Calu3 (cell line): ENCODE data around the gene PSMD3. TPM values are rescaled to one million over a fixed set of nuclear protein-coding genes. Genes with fewer than 3 reads are reported as not detected.

Experiments
- BruUV-seq: library from RNA; stranded (reverse); fragments of 400-500 nt; replicated peaks from 2 replicates; lab custom pipeline; 2021; lab: Mats Ljungman, UMichigan
- CTCF ChIA-PET: fragments of 300-600 bp; sonication (Branson Sonifier 250); formaldehyde crosslinking; loops from one replicate; lab custom pipeline; 2022; ENCODE audit warnings: antibody characterized with exemption; lab: Charles Lee
- DNase-seq: peaks from one replicate; pipeline ENCODE4 v3.0.0; 2022
- H3K27ac Mint-ChIP-seq: one replicate; pipeline ENCODE4 v1.8.0; 2022; ENCODE audit warnings: mixed read lengths; ENCODE audit not compliant: unreplicated experiment
- H3K27me3 Mint-ChIP-seq: one replicate; pipeline ENCODE4 v1.8.0; 2022; ENCODE audit warnings: mixed read lengths; ENCODE audit not compliant: unreplicated experiment
- H3K36me3 Mint-ChIP-seq: one replicate; pipeline ENCODE4 v1.8.0; 2022; ENCODE audit warnings: mild to moderate bottlenecking, moderate library complexity, mixed read lengths; ENCODE audit not compliant: insufficient read depth, unreplicated experiment
- H3K4me1 Mint-ChIP-seq: one replicate; pipeline ENCODE4 v1.8.0; 2022; ENCODE audit warnings: mild to moderate bottlenecking, low read depth, mixed read lengths; ENCODE audit not compliant: unreplicated experiment
- H3K4me3 Mint-ChIP-seq: one replicate; pipeline ENCODE4 v1.8.0; 2022; ENCODE audit warnings: mild to moderate bottlenecking, low read depth, moderate library complexity, mixed read lengths; ENCODE audit not compliant: unreplicated experiment
- H3K9me3 Mint-ChIP-seq: one replicate; pipeline ENCODE4 v1.8.0; 2022; ENCODE audit warnings: low read depth, mixed read lengths; ENCODE audit not compliant: unreplicated experiment
- intact Hi-C: fragments of 100-400 bp; cut with micrococcal nuclease; formaldehyde crosslinking; loops from one replicate; pipeline ENCODE4 v1.10.0; 2022; ENCODE audit not compliant: unreplicated experiment
- total RNA-seq: library from RNA; stranded (reverse); gene quantifications from 2 replicates; pipeline ENCODE4 v1.2.3, GENCODE V29; 2022
- TF ChIP-seq, protein P1 (sequence below): fragments of 200-600 bp; IDR thresholded peaks from one replicate; pipeline ENCODE4 v1.8.0; 2022; ENCODE audit warnings: antibody characterized with exemption; ENCODE audit not compliant: unreplicated experiment

Gene PSMD3
- total RNA-seq, 1 experiment from 2014 or later, result 2,179 TPM

DNA sequence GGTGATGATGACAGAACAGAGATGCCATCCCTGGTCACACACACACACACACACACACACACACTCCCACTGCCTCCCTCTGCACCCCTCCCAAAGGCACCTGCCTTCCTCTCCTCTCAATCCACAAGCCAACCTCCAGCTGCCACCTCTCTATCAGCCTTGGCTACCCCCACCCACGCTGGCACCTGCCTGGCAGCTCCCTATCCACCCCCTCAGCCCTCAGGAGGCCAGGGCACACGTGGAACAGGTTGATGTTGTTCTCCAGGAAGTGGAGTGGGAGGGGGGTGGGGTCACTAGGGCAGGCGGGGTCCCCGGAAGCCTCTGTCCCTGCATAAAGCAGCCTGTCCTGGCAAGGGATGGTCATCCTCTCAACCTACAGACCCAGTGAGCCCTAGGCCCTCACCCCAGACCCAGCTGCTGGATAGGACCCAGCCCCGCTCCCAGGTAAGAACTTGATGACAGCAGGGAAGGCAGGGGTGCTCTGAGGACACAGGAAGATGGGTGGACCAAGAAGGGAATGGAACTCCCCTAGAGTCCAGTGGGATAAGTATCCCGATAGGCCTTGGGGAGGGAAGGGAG is 17.9 kb upstream of the PSMD3 start, which contains the start of gene GSDMA:
TSS of gene GSDMA (plus strand) at position 363 of the 579 bp plus-strand sequence. CDS start 2,684 bp downstream, outside the sequence.
- H3K4me1 Mint-ChIP-seq, result peaks cover 50% of the 10 kb centered on the region
- peaks cover 3% of the 10 kb centered on the region for H3K9me3 Mint-ChIP-seq
- peaks cover 37% of the 10 kb centered on the region for H3K27me3 Mint-ChIP-seq
- CTCF ChIA-PET, result interaction anchor here (0.6 to 109.6 kb wide), 31 partner anchors 4 to 1598 kb away, joined by 3 to 8195 read pairs (median 7); partner anchors contain the start of genes CSF3, ERBB2, GRB7 and GSDMA
- no TSS peak for BruUV-seq
- H3K36me3 Mint-ChIP-seq, result peaks cover 14% of the 10 kb centered on the region
- H3K4me3 Mint-ChIP-seq, result no peak within 1 kb of the TSS
- peak; percentile 90 for DNase-seq
- TF ChIP-seq, protein P1, sequence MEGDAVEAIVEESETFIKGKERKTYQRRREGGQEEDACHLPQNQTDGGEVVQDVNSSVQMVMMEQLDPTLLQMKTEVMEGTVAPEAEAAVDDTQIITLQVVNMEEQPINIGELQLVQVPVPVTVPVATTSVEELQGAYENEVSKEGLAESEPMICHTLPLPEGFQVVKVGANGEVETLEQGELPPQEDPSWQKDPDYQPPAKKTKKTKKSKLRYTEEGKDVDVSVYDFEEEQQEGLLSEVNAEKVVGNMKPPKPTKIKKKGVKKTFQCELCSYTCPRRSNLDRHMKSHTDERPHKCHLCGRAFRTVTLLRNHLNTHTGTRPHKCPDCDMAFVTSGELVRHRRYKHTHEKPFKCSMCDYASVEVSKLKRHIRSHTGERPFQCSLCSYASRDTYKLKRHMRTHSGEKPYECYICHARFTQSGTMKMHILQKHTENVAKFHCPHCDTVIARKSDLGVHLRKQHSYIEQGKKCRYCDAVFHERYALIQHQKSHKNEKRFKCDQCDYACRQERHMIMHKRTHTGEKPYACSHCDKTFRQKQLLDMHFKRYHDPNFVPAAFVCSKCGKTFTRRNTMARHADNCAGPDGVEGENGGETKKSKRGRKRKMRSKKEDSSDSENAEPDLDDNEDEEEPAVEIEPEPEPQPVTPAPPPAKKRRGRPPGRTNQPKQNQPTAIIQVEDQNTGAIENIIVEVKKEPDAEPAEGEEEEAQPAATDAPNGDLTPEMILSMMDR, result no peak
- H3K27ac Mint-ChIP-seq, result peak within 1 kb of the TSS; percentile 0
- intact Hi-C loops, result no loop called here

DNA sequence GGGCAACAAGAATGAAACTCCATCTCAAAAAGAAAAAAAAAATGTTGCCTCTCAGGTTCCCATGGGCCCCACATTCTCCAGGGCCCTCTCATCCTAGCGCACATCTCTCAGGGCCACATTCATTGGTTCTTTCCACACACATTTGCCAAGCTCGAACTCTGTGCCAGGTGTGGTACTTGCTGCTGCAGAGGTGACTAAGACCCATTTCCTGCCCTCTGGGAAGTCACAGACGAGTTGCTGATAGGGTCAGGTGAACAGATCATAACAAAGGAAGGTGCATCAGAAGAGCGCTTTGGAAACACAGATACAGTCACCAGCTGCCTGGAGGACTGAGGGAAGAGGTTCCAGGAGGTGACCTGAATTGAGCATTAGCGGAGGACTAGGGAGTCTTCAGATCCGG is 16.8 kb upstream of the PSMD3 start:
- CTCF ChIA-PET, result interaction anchor here (0.6 to 109.6 kb wide), 25 partner anchors 4 to 1177 kb away, joined by 3 to 8195 read pairs (median 85); partner anchors contain the start of genes CSF3, ERBB2, GRB7 and GSDMA
- intact Hi-C loops, result no loop called here
- TF ChIP-seq, protein P1, result no peak
- peaks cover 32% of the 10 kb centered on the region for H3K27me3 Mint-ChIP-seq
- H3K4me3 Mint-ChIP-seq, result no peak overlapping the region
- H3K4me1 Mint-ChIP-seq, result peaks cover 45% of the 10 kb centered on the region
- peaks cover 3% of the 10 kb centered on the region for H3K9me3 Mint-ChIP-seq
- DNase-seq, result peak; percentile 94
- BruUV-seq, result no TSS peak
- H3K27ac Mint-ChIP-seq, result peak overlapping the region; percentile 0
- peaks cover 17% of the 10 kb centered on the region for H3K36me3 Mint-ChIP-seq

DNA sequence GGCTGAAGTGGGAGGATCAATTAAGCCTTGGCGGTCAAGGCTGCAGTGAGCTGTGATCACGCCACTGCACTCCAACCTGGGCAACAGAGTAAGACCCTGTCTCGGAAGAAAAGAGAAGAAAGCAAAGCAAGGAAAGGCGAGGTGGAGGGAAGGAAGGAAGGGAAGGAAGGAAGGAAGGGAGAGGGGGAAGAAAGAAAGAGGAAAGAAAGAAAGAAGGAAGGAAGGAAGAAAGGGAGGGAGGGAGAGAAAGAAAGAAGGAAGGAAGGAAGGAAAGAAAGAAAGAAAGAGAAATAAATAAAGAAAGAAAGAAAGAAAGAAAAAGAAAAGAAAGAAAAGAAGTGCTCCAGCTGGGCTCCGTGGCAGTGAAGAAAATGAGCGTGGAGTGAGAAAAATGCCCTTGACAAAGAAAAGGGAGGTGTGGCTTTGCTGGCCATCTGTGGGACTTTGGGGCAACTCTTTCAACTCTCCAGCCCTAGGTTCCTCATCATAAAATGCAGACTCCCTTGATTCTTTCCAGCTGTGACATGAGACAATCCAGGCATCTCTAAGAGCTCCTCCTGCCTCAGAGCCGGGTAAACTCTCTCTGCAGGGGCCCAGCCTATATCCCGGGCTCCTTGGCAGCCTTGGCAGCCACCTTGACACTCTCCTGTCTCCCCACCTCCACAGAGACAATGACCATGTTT is 15.4 kb upstream of the PSMD3 start:
- peaks cover 21% of the 10 kb centered on the region for H3K36me3 Mint-ChIP-seq
- H3K9me3 Mint-ChIP-seq, result peaks cover 3% of the 10 kb centered on the region
- CTCF ChIA-PET, result interaction anchor here (0.5 to 109.6 kb wide), 27 partner anchors 3 to 498 kb away, joined by 3 to 8195 read pairs (median 28); partner anchors contain the start of genes CSF3, ERBB2, GRB7 and GSDMA
- no peak overlapping the region for H3K4me3 Mint-ChIP-seq
- intact Hi-C loops, result no loop called here
- no peak overlapping the region for H3K27ac Mint-ChIP-seq
- peaks cover 47% of the 10 kb centered on the region for H3K4me1 Mint-ChIP-seq
- H3K27me3 Mint-ChIP-seq, result peaks cover 44% of the 10 kb centered on the region
- DNase-seq, result no peak
- TF ChIP-seq, protein P1, result no peak
- no TSS peak for BruUV-seq

- Mint-ChIP-seq H3K27ac (peak overlapping the region; percentile 0), H3K4me1 (peaks cover 44% of the 10 kb centered on the region), H3K4me3 (no peak overlapping the region), H3K36me3 (peaks cover 21% of the 10 kb centered on the region), H3K27me3 (peaks cover 60% of the 10 kb centered on the region), H3K9me3 (peaks cover 3% of the 10 kb centered on the region)
- no TSS peak for BruUV-seq
- TF ChIP-seq, protein P1, result no peak
- CTCF ChIA-PET, result interaction anchor here (0.6 to 109.6 kb wide), 24 partner anchors 1 to 1097 kb away, joined by 3 to 8195 read pairs (median 118); partner anchors contain the start of genes CSF3, ERBB2, GRB7 and GSDMA
- intact Hi-C loops, result no loop called here
- peak; percentile 98 for DNase-seq
Observed at GRCh38 chr17:39966771-39967170, 13.8 kb upstream of the PSMD3 start.
